ENCODE results near the gene REST.
"Not testable (repeated sequence)": the region's sequence is repeated elsewhere in the genome, so short reads cannot be mapped to it uniquely, and the experiment has no call there.

DNA sequence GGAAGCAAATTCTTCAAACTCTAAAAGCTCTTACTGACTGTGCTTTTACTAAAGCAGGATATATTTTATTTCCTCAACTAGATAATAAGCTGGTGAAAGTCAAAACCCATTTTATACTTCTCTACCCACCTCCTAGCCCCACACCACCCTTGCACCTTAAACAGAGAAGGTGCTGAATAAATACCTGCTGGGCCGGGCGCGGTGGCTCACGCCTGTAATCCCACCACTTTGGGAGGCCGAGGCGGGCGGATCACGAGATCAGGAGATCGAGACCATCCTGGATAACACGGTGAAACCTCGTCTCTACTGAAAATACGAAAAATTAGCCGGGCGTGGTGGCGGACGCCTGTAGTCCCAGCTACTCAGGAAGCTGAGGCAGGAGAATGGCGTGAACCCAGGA, 9.9 kb upstream of the REST start:
- TF ChIP-seq, protein P1, sequence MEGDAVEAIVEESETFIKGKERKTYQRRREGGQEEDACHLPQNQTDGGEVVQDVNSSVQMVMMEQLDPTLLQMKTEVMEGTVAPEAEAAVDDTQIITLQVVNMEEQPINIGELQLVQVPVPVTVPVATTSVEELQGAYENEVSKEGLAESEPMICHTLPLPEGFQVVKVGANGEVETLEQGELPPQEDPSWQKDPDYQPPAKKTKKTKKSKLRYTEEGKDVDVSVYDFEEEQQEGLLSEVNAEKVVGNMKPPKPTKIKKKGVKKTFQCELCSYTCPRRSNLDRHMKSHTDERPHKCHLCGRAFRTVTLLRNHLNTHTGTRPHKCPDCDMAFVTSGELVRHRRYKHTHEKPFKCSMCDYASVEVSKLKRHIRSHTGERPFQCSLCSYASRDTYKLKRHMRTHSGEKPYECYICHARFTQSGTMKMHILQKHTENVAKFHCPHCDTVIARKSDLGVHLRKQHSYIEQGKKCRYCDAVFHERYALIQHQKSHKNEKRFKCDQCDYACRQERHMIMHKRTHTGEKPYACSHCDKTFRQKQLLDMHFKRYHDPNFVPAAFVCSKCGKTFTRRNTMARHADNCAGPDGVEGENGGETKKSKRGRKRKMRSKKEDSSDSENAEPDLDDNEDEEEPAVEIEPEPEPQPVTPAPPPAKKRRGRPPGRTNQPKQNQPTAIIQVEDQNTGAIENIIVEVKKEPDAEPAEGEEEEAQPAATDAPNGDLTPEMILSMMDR (IDR thresholded peaks at IDR 0.05; ENCODE audit: low read depth, low read length), result not testable (repeated sequence)
- TF ChIP-seq MAX (IDR thresholded peaks at IDR 0.05; ENCODE audit: low read depth, low read length); POLR2A (IDR thresholded peaks at IDR 0.05; ENCODE audit: extremely low read depth, insufficient read length): not testable (repeated sequence)

All from NB4 (cell line).